Measurements from ENCODE around the gene NOL3.
"Not testable (repeated sequence)": the region's sequence is repeated elsewhere in the genome, so short reads cannot be mapped to it uniquely, and the experiment has no call there.

Gene NOL3

GRCh38 chr16:67170168-67170948, at the start of gene NOL3:
Gene NOL3, plus strand, starts transcription at chr16:67170538.
- TF ChIP-seq CTCF (IDR thresholded peaks at IDR 0.05), result peak in 1 of 2 experiments; percentile 35
- intact Hi-C loops (cut with DNase I; ENCODE audit: low total_unique reads), result no loop called here
- H3K27ac ChIP-seq, result peak within 1 kb of the TSS; percentile 92 to 96
- peaks cover 0 to 5% (median 3%) of the 10 kb centered on the region in 3 donors for H3K36me3 ChIP-seq
- peaks cover 0 to 9% of the 10 kb centered on the region in 2 donors for H3K27me3 ChIP-seq
- H3K9me3 ChIP-seq, result no peaks in the 10 kb centered on the region
- DNase-seq, result peak; percentile 89 to 96
- H3K4me1 ChIP-seq, result peaks cover 7 to 65% (median 58%) of the 10 kb centered on the region in 4 donors
- H3K4me3 ChIP-seq, result peak within 1 kb of the TSS; percentile 49 to 59

- H3K27ac ChIP-seq; H3K4me1 ChIP-seq; H3K27me3 ChIP-seq; H3K9me3 ChIP-seq; H3K4me3 ChIP-seq; intact Hi-C loops (cut with DNase I; ENCODE audit: low total_unique reads): not testable (repeated sequence)
- peak in 1 of 2 donors; percentile 23 for DNase-seq
- peaks cover 48 to 83% (median 56%) of the 10 kb centered on the region in 3 donors for H3K36me3 ChIP-seq
Measured at GRCh38 chr16:67122799-67123198, 47.5 kb upstream of the NOL3 start.

GRCh38 chr16:67128417-67128816, 41.9 kb upstream of the NOL3 start:
- intact Hi-C loops (cut with DNase I; ENCODE audit: low total_unique reads), result no loop called here
- Histone ChIP-seq H3K4me1 (no peaks in the 10 kb centered on the region), H3K27me3 (no peaks in the 10 kb centered on the region), H3K36me3 (peaks cover 38 to 99% (median 41%) of the 10 kb centered on the region in 3 donors), H3K27ac (no peak overlapping the region), H3K9me3 (no peaks in the 10 kb centered on the region), H3K4me3 (no peak overlapping the region)
- TF ChIP-seq CTCF (IDR thresholded peaks at IDR 0.05), result no peak
- no peak for DNase-seq

GRCh38 chr16:67128887-67129286, 41.5 kb upstream of the NOL3 start:
- peaks cover 36 to 99% (median 38%) of the 10 kb centered on the region in 3 donors for H3K36me3 ChIP-seq

GRCh38 chr16:67129422-67129821, 40.9 kb upstream of the NOL3 start:
- intact Hi-C loops (cut with DNase I; ENCODE audit: low total_unique reads), result no loop called here

More at GRCh38 chr16:67128887-67129286, 41.5 kb upstream of the NOL3 start:
- Histone ChIP-seq H3K27me3 (no peaks in the 10 kb centered on the region), H3K4me3 (no peak overlapping the region), H3K4me1 (no peaks in the 10 kb centered on the region), H3K27ac (no peak overlapping the region), H3K9me3 (no peaks in the 10 kb centered on the region)
- DNase-seq, result no peak
- no peak for TF ChIP-seq CTCF (IDR thresholded peaks at IDR 0.05)
- intact Hi-C loops (cut with DNase I; ENCODE audit: low total_unique reads), result no loop called here

More at GRCh38 chr16:67129422-67129821, 40.9 kb upstream of the NOL3 start:
- DNase-seq, result no peak
- Histone ChIP-seq H3K27ac (no peak overlapping the region), H3K9me3 (no peaks in the 10 kb centered on the region), H3K4me3 (no peak overlapping the region), H3K4me1 (no peaks in the 10 kb centered on the region), H3K27me3 (no peaks in the 10 kb centered on the region), H3K36me3 (peaks cover 36 to 99% (median 38%) of the 10 kb centered on the region in 3 donors)
- no peak for TF ChIP-seq CTCF (IDR thresholded peaks at IDR 0.05)

Data from tibial artery (tissue), 4 donors.